HepG2 (cell line): Measurements from ENCODE around the gene RRBP1. TPM values are rescaled to one million over a fixed set of nuclear protein-coding genes. Genes with fewer than 3 reads are reported as not detected.

Experiments
- BRCA1 ChIP-seq: sonication (generic); formaldehyde crosslinking; IDR thresholded peaks from 2 replicates; pipeline ENCODE4 v1.4.0; 2020; ENCODE audit warnings: missing genetic modification reagents
- CCDC6 ChIP-seq: sonication (generic); formaldehyde crosslinking; IDR thresholded peaks from 2 replicates; pipeline ENCODE4 v1.8.1; 2022; ENCODE audit warnings: mild to moderate bottlenecking, missing genetic modification reagents, moderate library complexity
- ELF1 ChIP-seq: sonication (generic); formaldehyde crosslinking; IDR thresholded peaks from 2 replicates; pipeline ENCODE4 v1.4.0; 2020; ENCODE audit warnings: missing genetic modification reagents
- ERF ChIP-seq: IDR thresholded peaks from 2 replicates; pipeline ENCODE4 v1.6.1; 2018; ENCODE audit warnings: missing biosample characterization, missing genetic modification reagents
- HCFC1 ChIP-seq: fragments of 150-350 bp; IDR thresholded peaks from 2 replicates; pipeline ENCODE4 v1.6.1; 2014; ENCODE audit warnings: low read depth, low read length
- HDAC6 ChIP-seq: fragments of 200-600 bp; sonication (generic); IDR thresholded peaks from 2 replicates; pipeline ENCODE4 v1.7.0; 2017; ENCODE audit warnings: mild to moderate bottlenecking, antibody characterized with exemption, low read length, low read depth
- HNF4A ChIP-seq: sonication (generic); formaldehyde crosslinking; IDR thresholded peaks from 2 replicates; pipeline ENCODE4 v1.4.0; 2020; ENCODE audit warnings: missing genetic modification reagents
- KLF15 ChIP-seq: sonication (generic); formaldehyde crosslinking; IDR thresholded peaks from 2 replicates; pipeline ENCODE4 v1.8.1; 2023; ENCODE audit warnings: borderline replicate concordance, mild to moderate bottlenecking, inconsistent platforms, missing genetic modification reagents, mixed read lengths
- MED1 ChIP-seq: sonication (generic); formaldehyde crosslinking; IDR thresholded peaks from 2 replicates; pipeline ENCODE4 v1.4.0; 2020; ENCODE audit warnings: missing genetic modification reagents
- MLLT10 ChIP-seq: sonication (generic); formaldehyde crosslinking; IDR thresholded peaks from 2 replicates; pipeline ENCODE4 v1.4.0; 2020; ENCODE audit warnings: missing genetic modification reagents
- NFIB ChIP-seq: sonication (generic); formaldehyde crosslinking; IDR thresholded peaks from 2 replicates; pipeline ENCODE4 v1.9.0; 2021; ENCODE audit warnings: missing genetic modification reagents, mild to moderate bottlenecking, borderline replicate concordance
- PITX1 ChIP-seq: sonication (generic); formaldehyde crosslinking; IDR thresholded peaks from 2 replicates; pipeline ENCODE4 v1.5.1; 2020; ENCODE audit warnings: mild to moderate bottlenecking, missing genetic modification reagents
- SALL2 ChIP-seq: sonication (generic); formaldehyde crosslinking; IDR thresholded peaks from 2 replicates; pipeline ENCODE4 v1.8.1; 2023; ENCODE audit warnings: mild to moderate bottlenecking, missing genetic modification reagents, inconsistent platforms
- SETDB1 ChIP-seq: sonication (generic); formaldehyde crosslinking; IDR thresholded peaks from 2 replicates; pipeline ENCODE4 v1.5.1; 2020; ENCODE audit warnings: missing genetic modification reagents, mild to moderate bottlenecking, borderline replicate concordance
- SNAI1 ChIP-seq: sonication (generic); formaldehyde crosslinking; IDR thresholded peaks from 2 replicates; pipeline ENCODE4 v1.5.0; 2020; ENCODE audit warnings: mild to moderate bottlenecking, missing genetic modification reagents, borderline replicate concordance
- SSRP1 ChIP-seq: IDR thresholded peaks from 2 replicates; pipeline ENCODE4 v1.6.1; 2016; ENCODE audit warnings: control low read depth
- TBL1XR1 ChIP-seq: fragments of 150-350 bp; IDR thresholded peaks from 2 replicates; pipeline ENCODE4 v1.6.1; 2014; ENCODE audit warnings: borderline replicate concordance, low read length; ENCODE audit not compliant: partially characterized antibody
- TOPORS ChIP-seq: sonication (generic); formaldehyde crosslinking; IDR thresholded peaks from 2 replicates; pipeline ENCODE4 v1.8.0; 2023; ENCODE audit warnings: mild to moderate bottlenecking, missing genetic modification reagents
- TRIM22 ChIP-seq: fragments of 450-650 bp; IDR thresholded peaks from 2 replicates; pipeline ENCODE4 v1.6.1; 2017
- ZBTB39 ChIP-seq: sonication (generic); formaldehyde crosslinking; IDR thresholded peaks from 2 replicates; pipeline ENCODE4 v1.5.0; 2020; ENCODE audit warnings: missing genetic modification reagents
- ZFP36L2 ChIP-seq: sonication (generic); formaldehyde crosslinking; IDR thresholded peaks from 2 replicates; pipeline ENCODE4 v1.4.0; 2020; ENCODE audit warnings: missing genetic modification reagents
- ZNF18 ChIP-seq: sonication (generic); formaldehyde crosslinking; IDR thresholded peaks from 2 replicates; pipeline ENCODE4 v1.8.0; 2022; ENCODE audit warnings: mild to moderate bottlenecking, missing genetic modification reagents; ENCODE audit not compliant: insufficient replicate concordance
- ZNF235 ChIP-seq: sonication (generic); formaldehyde crosslinking; IDR thresholded peaks from 2 replicates; pipeline ENCODE4 v1.8.1; 2023; ENCODE audit warnings: mild to moderate bottlenecking, missing genetic modification reagents, borderline replicate concordance
- ZNF331 ChIP-seq: sonication (generic); formaldehyde crosslinking; IDR thresholded peaks from 2 replicates; pipeline ENCODE4 v1.4.0; 2020; ENCODE audit warnings: missing genetic modification reagents
- ZNF34 ChIP-seq: sonication (generic); formaldehyde crosslinking; IDR thresholded peaks from 2 replicates; pipeline ENCODE4 v1.4.0; 2020; ENCODE audit warnings: mild to moderate bottlenecking, missing genetic modification reagents, borderline replicate concordance
- ZNF850 ChIP-seq: sonication (generic); formaldehyde crosslinking; conservative IDR thresholded peaks from 2 replicates; pipeline ENCODE4 v1.9.0; 2021; ENCODE audit warnings: mild to moderate bottlenecking, missing genetic modification reagents
- ZSCAN22 ChIP-seq: sonication (generic); formaldehyde crosslinking; IDR thresholded peaks from 2 replicates; pipeline ENCODE4 v1.4.0; 2020; ENCODE audit warnings: mild to moderate bottlenecking, missing genetic modification reagents
- polyA plus RNA-seq, 8 experiments: library from polyadenylated mRNA; depleted of rRNA in 3 of 8; stranded (reverse) in 7 of 8; unstranded in 1 of 8; fragments of >200 nt; fragmentation: Illumina TruSeq in 4 of 8; extraction: Trizol in 4 of 8; gene quantifications; 2 replicates each; pipeline versions ENCODE4 v1.2.1 to v1.2.3, GENCODE V29; 2011 to 2016; ENCODE audit warnings: low read depth in 4 of 8, missing spikeins in 1 of 8, mixed read lengths in 1 of 8; ENCODE audit not compliant: insufficient read depth in 1 of 8
- total RNA-seq, 5 experiments: library from RNA; depleted of rRNA; stranded (reverse); fragments of >200 nt; fragmentation: Illumina TruSeq; extraction: Trizol; gene quantifications; 2 replicates each; pipeline ENCODE4 v1.2.3, GENCODE V29; 2016; ENCODE audit warnings: low read depth in 1 of 5

RRBP1 gene
- total and polyA plus RNA-seq, 2 of the 13 experiments (the other 11 are each of a cell fraction or from before 2014, with no cell fraction given), result 150 to 222 TPM

- TF ChIP-seq KLF15 (CRISPR knock-in tag) (peak; percentile 90), ZSCAN22 (CRISPR knock-in tag) (no peak; the same call in 1 of the 2 replicates), SETDB1 (CRISPR knock-in tag) (no peak), TRIM22 (no peak), TBL1XR1 (peak; percentile 97), HDAC6 (no peak), CCDC6 (CRISPR knock-in tag) (peak; percentile 86), PITX1 (CRISPR knock-in tag) (peak; percentile 100), NFIB (CRISPR knock-in tag) (no peak), HCFC1 (no peak), ZFP36L2 (CRISPR knock-in tag) (no peak), BRCA1 (CRISPR knock-in tag) (0 out of 2 replicates have a peak, but pooled peaks have one; percentile 72), ELF1 (CRISPR knock-in tag) (peak; percentile 75), TOPORS (CRISPR knock-in tag) (peak; percentile 87), SSRP1 (CRISPR knock-in tag) (peak; percentile 72; the same call in 1 of the 2 replicates), MED1 (CRISPR knock-in tag) (peak; percentile 95), ZNF34 (CRISPR knock-in tag) (no peak), ZNF18 (CRISPR knock-in tag) (peak; percentile 90), ERF (peak; percentile 93), SNAI1 (CRISPR knock-in tag) (peak; percentile 96), ZBTB39 (CRISPR knock-in tag) (peak; percentile 99), MLLT10 (CRISPR knock-in tag) (0 out of 2 replicates have a peak, but pooled peaks have one; percentile 73), HNF4A (CRISPR knock-in tag) (peak; percentile 99), ZNF331 (CRISPR knock-in tag) (peak; percentile 98), ZNF850 (CRISPR knock-in tag) (no peak), SALL2 (CRISPR knock-in tag) (peak; percentile 89; the same call in 1 of the 2 replicates), ZNF235 (CRISPR knock-in tag) (peak; percentile 95; the same call in 1 of the 2 replicates)
These were observed 39.9 kb upstream of the RRBP1 start (continued) for GRCh38 chr20:17721802-17722486.
